Stimulated activated naive CD4-positive, alpha-beta T cell treated with Interleukin-2 at 50 U/mL for 16 hours (primary cell): ENCODE measurements around the gene HTR3E.
"Not testable (repeated sequence)": the region's sequence is repeated elsewhere in the genome, so short reads cannot be mapped to it uniquely, and the experiment has no call there.

Experiments
- DNase-seq: peaks from one replicate; lab custom pipeline; 2025; lab: John Stamatoyannopoulos, UW

The HTR3E gene

GRCh38 chr3:184110316-184110725 is 13.5 kb downstream of the HTR3E start:
- DNase-seq: no peak

- DNase-seq: no peak
Measured at GRCh38 chr3:184116017-184116416, 19.2 kb downstream of the HTR3E start.

GRCh38 chr3:184117636-184118035 is 20.8 kb downstream of the HTR3E start:
- no peak for DNase-seq

GRCh38 chr3:184121031-184121430 is 24.2 kb downstream of the HTR3E start:
- not testable (repeated sequence) for DNase-seq

- no peak for DNase-seq
Measured at GRCh38 chr3:184126006-184126405, 29.1 kb downstream of the HTR3E start.

- no peak for DNase-seq
Measured at GRCh38 chr3:184129012-184129411, 32.1 kb downstream of the HTR3E start.

- no peak for DNase-seq
Measured at GRCh38 chr3:184132945-184133344, 36.1 kb downstream of the HTR3E start.

GRCh38 chr3:184133840-184134745 is 37.2 kb downstream of the HTR3E start:
- DNase-seq: peak; percentile 51

GRCh38 chr3:184134746-184135148 is 37.9 kb downstream of the HTR3E start:
- DNase-seq: no peak

- peak; percentile 87 for DNase-seq
Measured at GRCh38 chr3:184135149-184135910, 38.5 kb downstream of the HTR3E start, which contains the start of gene EIF2B5. Gene EIF2B5, plus strand, starts transcription at chr3:184135358. Its CDS starts 28 bp downstream, at chr3:184135386.

GRCh38 chr3:184135911-184136260 is 39.0 kb downstream of the HTR3E start:
- no peak for DNase-seq

- no peak for DNase-seq
Measured at GRCh38 chr3:184140436-184140835, 43.6 kb downstream of the HTR3E start.

GRCh38 chr3:184142199-184142598 is 45.3 kb downstream of the HTR3E start:
- DNase-seq: no peak

- DNase-seq: no peak
Measured at GRCh38 chr3:184143327-184143726, 46.5 kb downstream of the HTR3E start.

- DNase-seq: no peak
Measured at GRCh38 chr3:184144505-184144904, 47.6 kb downstream of the HTR3E start.

- DNase-seq: no peak
Measured at GRCh38 chr3:184145111-184145524, 48.3 kb downstream of the HTR3E start.

- no peak for DNase-seq
Measured at GRCh38 chr3:184145751-184146270, 48.9 kb downstream of the HTR3E start.

- DNase-seq: no peak
Measured at GRCh38 chr3:184148076-184148475, 51.2 kb downstream of the HTR3E start.

- no peak for DNase-seq
Measured at GRCh38 chr3:184149123-184149522, 52.3 kb downstream of the HTR3E start.

GRCh38 chr3:184149770-184150169 is 52.9 kb downstream of the HTR3E start:
- not testable (repeated sequence) for DNase-seq

GRCh38 chr3:184154885-184155643 is 58.2 kb downstream of the HTR3E start, which contains the start of gene DVL3:
Gene DVL3, plus strand, starts transcription at chr3:184155377. Its CDS starts 259 bp downstream, at chr3:184155636.
- DNase-seq: peak; percentile 20
